Chondrocyte (in vitro differentiated cells): ENCODE data around the gene MTARC2. TPM values are rescaled to one million over a fixed set of nuclear protein-coding genes. Genes with fewer than 3 reads are reported as not detected.

ENCODE experiments used
- DNase-seq: peaks from one replicate; pipeline ENCODE4 v3.0.0; 2021; ENCODE audit warnings: mixed read lengths, low spot score
- H3K27ac Mint-ChIP-seq: one replicate; pipeline ENCODE4 v1.8.0; 2021; ENCODE audit warnings: mild to moderate bottlenecking, moderate library complexity, mixed read lengths; ENCODE audit not compliant: unreplicated experiment
- H3K27me3 Mint-ChIP-seq: 2 replicates; pipeline ENCODE4 v1.8.0; 2021; ENCODE audit warnings: low read depth, mixed read lengths
- H3K36me3 Mint-ChIP-seq: 2 replicates; pipeline ENCODE4 v1.8.0; 2021; ENCODE audit warnings: low read depth, mixed read lengths
- H3K4me1 Mint-ChIP-seq: 2 replicates; pipeline ENCODE4 v1.8.0; 2021; ENCODE audit warnings: low read depth, mild to moderate bottlenecking, mixed read lengths
- H3K4me3 Mint-ChIP-seq: one replicate; pipeline ENCODE4 v1.8.0; 2021; ENCODE audit warnings: mild to moderate bottlenecking, moderate library complexity, mixed read lengths; ENCODE audit not compliant: unreplicated experiment
- H3K9me3 Mint-ChIP-seq: 2 replicates; pipeline ENCODE4 v1.8.0; 2021; ENCODE audit warnings: low read depth, mixed read lengths
- CTCF ChIP-seq: fragments of 200-600 bp; sonication (generic); IDR thresholded peaks from 2 replicates; pipeline ENCODE4 v1.5.0; 2021; ENCODE audit warnings: antibody characterized with exemption, mild to moderate bottlenecking, moderate library complexity
- long read RNA-seq: library from polyadenylated mRNA; stranded (forward); transcript quantifications from one replicate; pipeline ENCODE4 v2.0.0, GENCODE V29; 2021
- total RNA-seq: library from RNA; stranded (reverse); gene quantifications from 3 replicates; pipeline ENCODE4 v1.2.1, GENCODE V29; 2021

The MTARC2 gene
- total RNA-seq: 18.6 to 21.3 TPM (median 19.5 TPM) in 3 replicates
- long read RNA-seq, transcript MARC2-202 (8 exons, 2,134 nt): major isoform, 16 of 26 reads
- long read RNA-seq, partial matches to known transcripts: 3 of 26 reads
- long read RNA-seq, other reads (novel, unspliced or antisense): 7 of 26 reads

- TF ChIP-seq CTCF: no peak
- no peaks in the 10 kb centered on the region for H3K36me3 Mint-ChIP-seq
- peak within 1 kb of the TSS; percentile 91 for H3K27ac Mint-ChIP-seq
- no peak for DNase-seq
- H3K4me1 Mint-ChIP-seq: peaks cover 46% of the 10 kb centered on the region
- no peaks in the 10 kb centered on the region for H3K27me3 Mint-ChIP-seq
- H3K9me3 Mint-ChIP-seq: no peaks in the 10 kb centered on the region
- peak within 1 kb of the TSS; percentile 92 for H3K4me3 Mint-ChIP-seq
Measured at GRCh38 chr1:220748089-220748934, at the start of gene MTARC2. TSS of gene MTARC2 (plus strand) at chr1:220748322. CDS start at chr1:220748532, 210 bp downstream.

GRCh38 chr1:220698607-220699016 is 49.5 kb upstream of the MTARC2 start:
- Mint-ChIP-seq H3K27ac (no peak overlapping the region), H3K27me3 (peaks cover 5% of the 10 kb centered on the region), H3K4me1 (no peaks in the 10 kb centered on the region), H3K4me3 (no peak overlapping the region), H3K36me3 (peaks cover 4% of the 10 kb centered on the region), H3K9me3 (peaks cover 5% of the 10 kb centered on the region)
- TF ChIP-seq CTCF: no peak
- no peak for DNase-seq

- H3K27ac Mint-ChIP-seq: no peak overlapping the region
- H3K27me3 Mint-ChIP-seq: peaks cover 5% of the 10 kb centered on the region
- H3K4me3 Mint-ChIP-seq: no peak overlapping the region
- H3K9me3 Mint-ChIP-seq: peaks cover 5% of the 10 kb centered on the region
- DNase-seq: no peak
- no peaks in the 10 kb centered on the region for H3K4me1 Mint-ChIP-seq
- peaks cover 4% of the 10 kb centered on the region for H3K36me3 Mint-ChIP-seq
- no peak for TF ChIP-seq CTCF
Measured at GRCh38 chr1:220699044-220699443, 49.1 kb upstream of the MTARC2 start.

- no peaks in the 10 kb centered on the region for H3K4me1 Mint-ChIP-seq
- H3K27me3 Mint-ChIP-seq: peaks cover 5% of the 10 kb centered on the region
- H3K9me3 Mint-ChIP-seq: peaks cover 5% of the 10 kb centered on the region
- DNase-seq: no peak
- no peak for TF ChIP-seq CTCF
- peaks cover 4% of the 10 kb centered on the region for H3K36me3 Mint-ChIP-seq
- H3K4me3 Mint-ChIP-seq: no peak overlapping the region
- H3K27ac Mint-ChIP-seq: no peak overlapping the region
Measured at GRCh38 chr1:220700556-220701179, 47.5 kb upstream of the MTARC2 start.

GRCh38 chr1:220701974-220702373 is 46.1 kb upstream of the MTARC2 start:
- TF ChIP-seq CTCF: no peak
- DNase-seq: no peak
- no peaks in the 10 kb centered on the region for H3K4me1 Mint-ChIP-seq
- H3K9me3 Mint-ChIP-seq: peaks cover 5% of the 10 kb centered on the region
- H3K4me3 Mint-ChIP-seq: no peak overlapping the region
- H3K27me3 Mint-ChIP-seq: peaks cover 5% of the 10 kb centered on the region
- H3K27ac Mint-ChIP-seq: no peak overlapping the region
- H3K36me3 Mint-ChIP-seq: peaks cover 4% of the 10 kb centered on the region
